Body of pancreas (tissue), 4 donors: ENCODE measurements around the gene C1QTNF1.

Experiments
- CTCF ChIP-seq, 7 experiments: fragments of 450-650 bp in 4 of 7; fragments of 200-600 bp in 3 of 7; sonication (generic) in 3 of 7; IDR thresholded peaks; one replicate each; pipeline ENCODE4 v1.5.1; 2016 to 2019; ENCODE audit warnings: antibody characterized with exemption in 7 of 7
- POLR2A ChIP-seq, 3 donors: fragments of 450-650 bp; IDR thresholded peaks; one replicate each; pipeline ENCODE4 v1.6.1; 2016; ENCODE audit warnings: antibody characterized with exemption in 3 of 3, mild to moderate bottlenecking in 2 of 3

GRCh38 chr17:79072544-79072943, 48.6 kb downstream of the C1QTNF1 start:
- TF ChIP-seq POLR2A (IDR thresholded peaks at IDR 0.05) (no peak), CTCF (IDR thresholded peaks at IDR 0.05) (no peak)
